Eye (tissue), 1 donor: ENCODE results near the gene SAFB.

ENCODE experiments used
- DNase-seq: peaks from one replicate; pipeline ENCODE4 v3.0.0-alpha.2; 2015

Gene SAFB

GRCh38 chr19:5703819-5704818, 81.2 kb downstream of the SAFB start:
- DNase-seq, result no peak

DNA sequence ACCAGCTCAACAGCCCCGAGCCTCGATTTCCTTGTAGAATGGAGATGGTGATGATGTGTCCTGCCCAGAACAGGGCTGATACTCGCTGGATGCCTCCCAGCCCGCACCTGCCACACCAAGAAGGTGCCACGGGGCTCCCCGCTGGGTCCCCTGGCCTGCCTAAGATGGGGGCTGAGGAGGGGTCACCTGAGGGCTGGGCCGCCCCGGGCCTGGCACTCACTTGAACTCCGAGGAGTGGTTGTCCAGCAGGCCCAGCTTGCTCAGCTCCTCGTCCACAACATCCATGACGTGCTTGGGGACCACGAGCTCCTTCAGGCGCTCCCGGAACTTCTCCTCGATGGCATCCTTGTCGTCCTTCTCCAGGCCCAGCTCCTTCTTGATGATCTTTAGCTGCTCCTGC, 82.7 kb downstream of the SAFB start:
- DNase-seq, result no peak

GRCh38 chr19:5706876-5707573, 84.1 kb downstream of the SAFB start:
- DNase-seq, result no peak

DNA sequence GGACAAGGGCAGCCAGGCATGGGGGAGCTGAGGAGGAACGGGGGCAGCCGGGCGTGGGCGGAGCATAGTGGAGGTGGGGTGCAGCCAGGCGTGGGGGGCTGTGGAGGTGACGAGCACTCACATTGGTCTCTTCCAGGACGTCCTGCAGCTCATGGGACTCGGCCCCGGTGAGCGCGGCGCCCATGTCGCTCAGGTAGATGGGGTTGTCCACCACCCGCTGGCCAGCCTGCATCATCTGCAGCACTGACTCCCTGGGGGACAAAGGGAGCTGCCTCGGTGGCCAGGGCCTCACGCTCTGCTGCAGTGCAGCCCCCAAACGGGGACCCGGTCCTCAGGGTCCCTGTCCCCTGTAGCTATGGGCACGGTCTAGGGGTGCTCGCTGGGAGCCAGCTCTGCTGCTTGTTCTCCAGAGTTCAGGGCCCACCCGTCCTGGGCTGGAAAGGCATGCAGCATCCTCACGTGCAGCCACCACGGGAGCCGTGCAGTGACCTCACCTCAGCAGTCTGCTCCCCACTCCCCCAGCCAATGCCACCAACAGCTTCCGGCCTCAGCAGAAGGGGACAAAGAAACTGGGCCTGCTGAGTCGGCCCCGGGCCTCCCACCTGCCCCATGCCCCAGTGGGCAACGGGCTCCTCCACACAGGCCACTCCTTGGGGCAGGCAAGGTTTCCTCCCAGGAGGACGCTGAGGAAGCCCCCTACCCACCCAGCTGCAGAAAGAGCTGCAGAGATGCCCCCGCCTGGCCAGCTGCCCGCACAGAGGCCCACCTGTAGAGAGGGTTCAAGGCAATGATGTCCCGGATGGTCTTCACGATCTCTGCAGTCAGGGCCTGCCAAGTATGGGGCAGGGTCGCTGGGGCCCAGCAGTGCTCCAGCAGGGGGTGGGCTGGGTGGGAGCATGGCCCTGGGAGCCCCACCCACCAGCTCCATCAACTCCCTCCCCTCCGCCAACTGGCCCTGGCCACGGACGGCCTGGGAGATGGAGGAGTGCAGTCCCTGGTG, 85.0 kb downstream of the SAFB start:
- no peak for DNase-seq

DNA sequence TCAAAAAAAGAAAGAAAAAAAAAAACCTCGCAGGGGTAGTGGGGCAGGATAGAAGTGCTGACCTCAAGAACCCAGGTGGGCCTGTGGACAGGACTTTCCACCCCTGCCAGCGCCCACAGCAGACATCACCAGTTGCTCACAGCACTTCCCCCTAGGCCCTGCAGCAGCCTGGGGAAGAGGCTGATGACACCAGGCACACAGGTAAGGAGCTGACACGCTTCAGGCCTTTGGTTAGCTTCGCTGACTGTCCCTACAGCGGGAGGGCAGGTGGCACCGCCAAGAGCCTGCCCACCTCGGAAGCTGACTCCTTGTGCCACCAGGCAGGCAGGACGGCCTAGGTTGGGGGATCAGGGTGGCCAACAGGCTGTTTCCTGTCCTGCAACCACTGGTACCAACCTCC, 88.1 kb downstream of the SAFB start:
- DNase-seq, result no peak

DNA sequence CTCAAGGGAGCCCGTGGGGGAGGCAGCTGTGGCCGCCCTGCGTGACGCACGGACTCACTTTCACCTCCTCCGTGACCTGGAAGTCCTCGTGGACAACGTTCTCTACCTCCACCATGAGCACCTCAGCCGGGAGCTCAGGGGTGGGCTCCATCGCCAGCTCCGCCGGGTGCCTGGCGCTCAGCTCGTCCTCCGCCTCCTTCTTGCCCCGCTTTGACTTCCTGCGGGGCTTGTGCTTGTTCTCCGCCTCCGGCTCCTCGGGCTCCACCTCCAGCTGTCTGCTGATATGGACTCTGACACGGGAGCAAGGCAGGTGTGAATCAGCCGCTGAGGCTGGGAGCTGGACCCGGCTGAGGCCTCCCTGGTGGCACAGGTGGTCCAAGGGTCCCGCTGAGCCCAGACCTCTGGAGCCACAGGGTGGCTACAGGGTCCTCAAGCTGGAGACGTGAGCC, 88.9 kb downstream of the SAFB start:
- no peak for DNase-seq

GRCh38 chr19:5713228-5713627, 90.3 kb downstream of the SAFB start:
- DNase-seq, result no peak

GRCh38 chr19:5714816-5715215, 91.9 kb downstream of the SAFB start:
- no peak for DNase-seq

- DNase-seq, result no peak
Measured at GRCh38 chr19:5717215-5717935, 94.5 kb downstream of the SAFB start.
